HCT116 (cell line): Measurements from ENCODE around the gene ARHGAP21. TPM values are rescaled to one million over a fixed set of nuclear protein-coding genes. Genes with fewer than 3 reads are reported as not detected.

ENCODE experiments used
- ATAC-seq: fragments of 200-7000 bp; cut with Tn5 transposase; 2 replicates; pipeline ENCODE4 v1.9.1; 2020; ENCODE audit warnings: mild to moderate bottlenecking, moderate library complexity
- BruUV-seq: library from RNA; stranded (reverse); fragments of 400-500 nt; replicated peaks from 2 replicates; lab custom pipeline; 2021; lab: Mats Ljungman, UMichigan
- CTCF ChIA-PET: fragments of 300-600 bp; sonication (Branson Sonifier 250); formaldehyde crosslinking; loops from one replicate; lab custom pipeline; 2021; ENCODE audit warnings: antibody characterized with exemption; lab: Charles Lee
- POLR2A ChIA-PET: fragments of 300-600, 350-600 bp; sonication (Branson Sonifier 250); formaldehyde crosslinking; loops from one replicate; lab custom pipeline; 2021; ENCODE audit warnings: antibody characterized with exemption; lab: Charles Lee
- RAD21 ChIA-PET, 2 experiments: fragments of 300-600 bp; sonication (Branson Sonifier 250); formaldehyde crosslinking; loops; one replicate each; lab custom pipeline; 2023; ENCODE audit warnings: low total read pairs in 2 of 2; ENCODE audit not compliant: uncharacterized antibody in 2 of 2, unreplicated experiment in 2 of 2, low non-redundant PET in 1 of 2; lab: Charles Lee
- DNase-seq: peaks from one replicate; pipeline ENCODE4 v3.0.0-alpha.2; 2010; ENCODE audit warnings: low read depth, low spot score
- H2AFZ ChIP-seq: fragments of 200-600 bp; shearing (Covaris generic), sonication (generic); 2 replicates; pipeline ENCODE4 v1.6.1; 2017; ENCODE audit warnings: low read depth, mixed run types, mixed read lengths, antibody characterized with exemption, low read length; ENCODE audit not compliant: poor library complexity, severe bottlenecking
- H3K27ac ChIP-seq: 2 replicates; pipeline ENCODE4 v1.5.1; 2012; ENCODE audit warnings: low read depth, low read length
- H3K27me3 ChIP-seq: fragments of 200-600 bp; sonication (generic); 2 replicates; pipeline ENCODE4 v1.6.1; 2016; ENCODE audit warnings: mixed run types, low read length, mixed read lengths; ENCODE audit not compliant: insufficient read depth
- H3K36me3 ChIP-seq, 2 experiments: fragments of 200-500 bp in 1 of 2; fragments of 200-600 bp in 1 of 2; sonication (Bioruptor generic) in 1 of 2; sonication (generic) in 1 of 2; 2 replicates each; pipeline versions ENCODE4 v1.5.1 to v1.6.1; 2014 to 2016; ENCODE audit warnings: low read length in 2 of 2, inconsistent platforms in 1 of 2, mixed read lengths in 1 of 2, mixed run types in 1 of 2; ENCODE audit not compliant: insufficient read depth in 2 of 2, control insufficient read depth in 1 of 2
- H3K4me1 ChIP-seq, 2 experiments: fragments of 200-600 bp in 1 of 2; sonication (generic) in 1 of 2; 2 replicates each; pipeline versions ENCODE4 v1.5.1 to v1.6.1; 2012 to 2017; ENCODE audit warnings: low read length in 2 of 2, inconsistent platforms in 1 of 2, mild to moderate bottlenecking in 1 of 2, mixed read lengths in 1 of 2, mixed run types in 1 of 2, moderate library complexity in 1 of 2; ENCODE audit not compliant: insufficient read depth in 2 of 2, control insufficient read depth in 1 of 2
- H3K4me2 ChIP-seq: fragments of 200-600 bp; sonication (generic); 2 replicates; pipeline ENCODE4 v1.6.1; 2017; ENCODE audit warnings: mixed run types, low read length, mixed read lengths
- H3K4me3 ChIP-seq, 2 experiments: fragments of 200-600 bp in 1 of 2; sonication (generic) in 1 of 2; replicated peaks in 1 of 2; 2 replicates each; pipeline ENCODE4 v1.5.1; 2011 to 2016; ENCODE audit warnings: low read length in 2 of 2, control low read depth in 1 of 2, low read depth in 1 of 2, mild to moderate bottlenecking in 1 of 2, mixed read lengths in 1 of 2, mixed run types in 1 of 2
- H3K79me2 ChIP-seq: fragments of 200-600 bp; sonication (generic); 2 replicates; pipeline ENCODE4 v1.6.1; 2017; ENCODE audit warnings: mild to moderate bottlenecking, mixed run types, low read length, moderate library complexity, mixed read lengths; ENCODE audit not compliant: insufficient read depth
- H3K9ac ChIP-seq: fragments of 200-600 bp; sonication (generic); 2 replicates; pipeline ENCODE4 v1.6.1; 2016; ENCODE audit warnings: low read length, mixed read lengths
- H3K9me2 ChIP-seq: fragments of 200-600 bp; sonication (generic), shearing (Covaris generic); 2 replicates; pipeline ENCODE4 v1.6.1; 2017; ENCODE audit warnings: mixed run types, mild to moderate bottlenecking, moderate library complexity; ENCODE audit not compliant: insufficient read depth
- H3K9me3 ChIP-seq, 2 experiments: fragments of 200-500 bp in 1 of 2; fragments of 200-600 bp in 1 of 2; sonication (Bioruptor generic) in 1 of 2; sonication (generic) in 1 of 2; 2 replicates each; pipeline ENCODE4 v1.6.1; 2014 to 2017; ENCODE audit warnings: low read length in 2 of 2, mixed read lengths in 2 of 2, inconsistent platforms in 1 of 2, low read depth in 1 of 2, mild to moderate bottlenecking in 1 of 2, mixed run types in 1 of 2, moderate library complexity in 1 of 2; ENCODE audit not compliant: control insufficient read depth in 1 of 2, insufficient read depth in 1 of 2
- H4K20me1 ChIP-seq: fragments of 200-600 bp; sonication (generic), shearing (Covaris generic); 2 replicates; pipeline ENCODE4 v1.6.1; 2017; ENCODE audit warnings: mixed run types, mild to moderate bottlenecking, moderate library complexity; ENCODE audit not compliant: insufficient read depth
- CBX3 ChIP-seq: IDR thresholded peaks from 2 replicates; pipeline ENCODE4 v1.6.1; 2012; ENCODE audit warnings: low read depth
- ELF1 ChIP-seq: IDR thresholded peaks from 2 replicates; pipeline ENCODE4 v1.6.1; 2012; ENCODE audit warnings: low read depth, borderline replicate concordance
- EZH2 ChIP-seq: fragments of 200-600 bp; sonication (generic); IDR thresholded peaks from 2 replicates; pipeline ENCODE4 v1.6.1; 2017; ENCODE audit warnings: antibody characterized with exemption, mixed run types
- EZH2phosphoT487 ChIP-seq: fragments of 200-600 bp; IDR thresholded peaks from 2 replicates; pipeline ENCODE4 v1.6.1; 2018; ENCODE audit warnings: antibody characterized with exemption, borderline replicate concordance
- JUND ChIP-seq: IDR thresholded peaks from 2 replicates; pipeline ENCODE4 v1.6.1; 2012
- SRF ChIP-seq: IDR thresholded peaks from 2 replicates; pipeline ENCODE4 v1.6.1; 2012; ENCODE audit warnings: low read depth
- TCF7L2 ChIP-seq: IDR thresholded peaks from 2 replicates; pipeline ENCODE4 v1.7.0; 2011; ENCODE audit warnings: borderline replicate concordance, inconsistent platforms; ENCODE audit not compliant: insufficient read depth, insufficient read length; ENCODE audit errors: extremely low read depth
- YY1 ChIP-seq: IDR thresholded peaks from 2 replicates; pipeline ENCODE4 v1.6.1; 2011; ENCODE audit warnings: low read length, low read depth, moderate library complexity, mild to moderate bottlenecking; ENCODE audit not compliant: insufficient replicate concordance; ENCODE audit errors: extremely low read depth
- ZFX ChIP-seq: fragments of 450-650 bp; IDR thresholded peaks from 2 replicates; pipeline ENCODE4 v1.6.1; 2017
- ZNF274 ChIP-seq: fragments of 200-500 bp; sonication (Bioruptor generic); IDR thresholded peaks from 2 replicates; pipeline ENCODE4 v1.6.1; 2014; ENCODE audit warnings: mild to moderate bottlenecking, low read depth, low read length, inconsistent platforms
- intact Hi-C: fragments of 100-400 bp; cut with micrococcal nuclease; formaldehyde crosslinking; loops from 2 replicates; pipeline ENCODE4 v1.10.0; 2022
- total RNA-seq: library from RNA; stranded (reverse); gene quantifications from one replicate; pipeline ENCODE4 v1.2.1, GENCODE V29; 2021; ENCODE audit not compliant: unreplicated experiment
- TF ChIP-seq, protein P1 (sequence below): IDR thresholded peaks from 2 replicates; pipeline ENCODE4 v1.6.1; 2012; ENCODE audit warnings: low read depth
- TF ChIP-seq, protein P2 (sequence below): IDR thresholded peaks from 2 replicates; pipeline ENCODE4 v1.6.1; 2012
- TF ChIP-seq, protein P3 (sequence below): IDR thresholded peaks from 2 replicates; pipeline ENCODE4 v1.6.1; 2012
- TF ChIP-seq, protein P4 (sequence below), 3 experiments: fragments of 200-600 bp in 1 of 3; sonication (generic) in 1 of 3; IDR thresholded peaks in 2 of 3; conservative IDR thresholded peaks in 1 of 3; 2 replicates each; pipeline ENCODE4 v1.5.1; 2012 to 2017; ENCODE audit warnings: low read depth in 2 of 3, low read length in 2 of 3, antibody characterized with exemption in 1 of 3, borderline replicate concordance in 1 of 3, control low read depth in 1 of 3, mild to moderate bottlenecking in 1 of 3, mixed read lengths in 1 of 3, mixed run types in 1 of 3, moderate library complexity in 1 of 3; ENCODE audit not compliant: insufficient read depth in 1 of 3

Gene ARHGAP21
- total RNA-seq, 1 experiment from 2014 or later, result 47.7 TPM

DNA sequence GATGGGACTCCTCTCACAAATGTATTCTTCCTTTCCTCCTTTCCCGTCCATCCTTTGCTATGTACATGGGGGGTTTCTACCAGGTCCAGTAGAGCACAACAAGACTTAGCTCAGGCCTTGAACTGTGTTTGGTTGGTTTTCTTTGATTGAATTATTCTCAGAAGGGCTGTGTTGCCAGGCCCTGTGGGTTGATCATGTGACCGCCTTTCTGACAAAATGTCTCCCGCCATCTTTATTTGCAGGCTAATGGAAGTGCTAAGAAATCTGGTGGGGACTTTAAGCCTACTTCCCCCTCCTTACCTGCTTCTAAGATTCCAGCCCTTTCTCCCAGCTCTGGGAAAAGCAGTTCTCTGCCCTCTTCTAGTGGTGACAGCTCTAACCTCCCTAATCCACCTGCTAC, 178.1 kb downstream of the ARHGAP21 start (continued):
- TF ChIP-seq YY1 (no peak), JUND (no peak)
- TF ChIP-seq, protein P1, sequence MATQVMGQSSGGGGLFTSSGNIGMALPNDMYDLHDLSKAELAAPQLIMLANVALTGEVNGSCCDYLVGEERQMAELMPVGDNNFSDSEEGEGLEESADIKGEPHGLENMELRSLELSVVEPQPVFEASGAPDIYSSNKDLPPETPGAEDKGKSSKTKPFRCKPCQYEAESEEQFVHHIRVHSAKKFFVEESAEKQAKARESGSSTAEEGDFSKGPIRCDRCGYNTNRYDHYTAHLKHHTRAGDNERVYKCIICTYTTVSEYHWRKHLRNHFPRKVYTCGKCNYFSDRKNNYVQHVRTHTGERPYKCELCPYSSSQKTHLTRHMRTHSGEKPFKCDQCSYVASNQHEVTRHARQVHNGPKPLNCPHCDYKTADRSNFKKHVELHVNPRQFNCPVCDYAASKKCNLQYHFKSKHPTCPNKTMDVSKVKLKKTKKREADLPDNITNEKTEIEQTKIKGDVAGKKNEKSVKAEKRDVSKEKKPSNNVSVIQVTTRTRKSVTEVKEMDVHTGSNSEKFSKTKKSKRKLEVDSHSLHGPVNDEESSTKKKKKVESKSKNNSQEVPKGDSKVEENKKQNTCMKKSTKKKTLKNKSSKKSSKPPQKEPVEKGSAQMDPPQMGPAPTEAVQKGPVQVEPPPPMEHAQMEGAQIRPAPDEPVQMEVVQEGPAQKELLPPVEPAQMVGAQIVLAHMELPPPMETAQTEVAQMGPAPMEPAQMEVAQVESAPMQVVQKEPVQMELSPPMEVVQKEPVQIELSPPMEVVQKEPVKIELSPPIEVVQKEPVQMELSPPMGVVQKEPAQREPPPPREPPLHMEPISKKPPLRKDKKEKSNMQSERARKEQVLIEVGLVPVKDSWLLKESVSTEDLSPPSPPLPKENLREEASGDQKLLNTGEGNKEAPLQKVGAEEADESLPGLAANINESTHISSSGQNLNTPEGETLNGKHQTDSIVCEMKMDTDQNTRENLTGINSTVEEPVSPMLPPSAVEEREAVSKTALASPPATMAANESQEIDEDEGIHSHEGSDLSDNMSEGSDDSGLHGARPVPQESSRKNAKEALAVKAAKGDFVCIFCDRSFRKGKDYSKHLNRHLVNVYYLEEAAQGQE, result no peak
- TF ChIP-seq, protein P2, sequence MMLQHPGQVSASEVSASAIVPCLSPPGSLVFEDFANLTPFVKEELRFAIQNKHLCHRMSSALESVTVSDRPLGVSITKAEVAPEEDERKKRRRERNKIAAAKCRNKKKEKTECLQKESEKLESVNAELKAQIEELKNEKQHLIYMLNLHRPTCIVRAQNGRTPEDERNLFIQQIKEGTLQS, result no peak
- TF ChIP-seq, protein P3, sequence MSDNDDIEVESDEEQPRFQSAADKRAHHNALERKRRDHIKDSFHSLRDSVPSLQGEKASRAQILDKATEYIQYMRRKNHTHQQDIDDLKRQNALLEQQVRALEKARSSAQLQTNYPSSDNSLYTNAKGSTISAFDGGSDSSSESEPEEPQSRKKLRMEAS, result no peak

DNA sequence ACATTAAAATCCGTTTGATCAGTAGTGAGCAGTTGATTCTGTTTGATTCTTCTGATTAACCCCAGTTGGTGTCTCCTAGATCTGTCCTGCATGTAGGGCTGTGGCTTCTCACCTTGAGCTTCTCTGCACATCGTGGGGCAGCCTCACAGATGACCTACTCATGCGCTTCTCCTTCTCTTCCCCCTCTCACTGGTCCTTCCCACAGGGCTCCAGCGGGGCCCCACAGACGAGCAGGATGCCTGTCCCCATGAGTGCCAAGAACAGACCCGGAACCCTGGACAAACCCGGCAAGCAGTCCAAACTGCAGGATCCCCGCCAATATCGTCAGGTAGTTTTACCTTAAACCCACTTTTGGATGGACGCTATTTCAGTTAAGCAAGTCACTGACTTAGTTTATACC, 178.9 kb downstream of the ARHGAP21 start:
- CTCF ChIA-PET, result no interaction called here
- Histone ChIP-seq H3K9me3 (no peaks in the 10 kb centered on the region), H3K9ac (no peak overlapping the region), H3K79me2 (no peaks in the 10 kb centered on the region), H3K4me1 (no peaks in the 10 kb centered on the region), H3K4me2 (no peak overlapping the region), H3K27me3 (no peaks in the 10 kb centered on the region), H3K36me3 (no peaks in the 10 kb centered on the region), H3K9me2 (no peaks in the 10 kb centered on the region), H4K20me1 (no peaks in the 10 kb centered on the region), H3K27ac (no peak overlapping the region), H3K4me3 (no peak overlapping the region), H2AFZ (no peak overlapping the region)
- intact Hi-C loops, result no loop called here
- DNase-seq (no peak), ATAC-seq (no peak)
- BruUV-seq, result no TSS peak
- RAD21 ChIA-PET, result no interaction called here
- POLR2A ChIA-PET, result no interaction called here
- TF ChIP-seq ELF1 (no peak), JUND (no peak), ZNF274 (no peak), YY1 (no peak), TCF7L2 (no peak), CBX3 (no peak), EZH2phosphoT487 (no peak), ZFX (no peak), EZH2 (no peak), SRF (no peak)
- TF ChIP-seq, protein P3, result no peak
- TF ChIP-seq, protein P2, result no peak
- TF ChIP-seq, protein P4, sequence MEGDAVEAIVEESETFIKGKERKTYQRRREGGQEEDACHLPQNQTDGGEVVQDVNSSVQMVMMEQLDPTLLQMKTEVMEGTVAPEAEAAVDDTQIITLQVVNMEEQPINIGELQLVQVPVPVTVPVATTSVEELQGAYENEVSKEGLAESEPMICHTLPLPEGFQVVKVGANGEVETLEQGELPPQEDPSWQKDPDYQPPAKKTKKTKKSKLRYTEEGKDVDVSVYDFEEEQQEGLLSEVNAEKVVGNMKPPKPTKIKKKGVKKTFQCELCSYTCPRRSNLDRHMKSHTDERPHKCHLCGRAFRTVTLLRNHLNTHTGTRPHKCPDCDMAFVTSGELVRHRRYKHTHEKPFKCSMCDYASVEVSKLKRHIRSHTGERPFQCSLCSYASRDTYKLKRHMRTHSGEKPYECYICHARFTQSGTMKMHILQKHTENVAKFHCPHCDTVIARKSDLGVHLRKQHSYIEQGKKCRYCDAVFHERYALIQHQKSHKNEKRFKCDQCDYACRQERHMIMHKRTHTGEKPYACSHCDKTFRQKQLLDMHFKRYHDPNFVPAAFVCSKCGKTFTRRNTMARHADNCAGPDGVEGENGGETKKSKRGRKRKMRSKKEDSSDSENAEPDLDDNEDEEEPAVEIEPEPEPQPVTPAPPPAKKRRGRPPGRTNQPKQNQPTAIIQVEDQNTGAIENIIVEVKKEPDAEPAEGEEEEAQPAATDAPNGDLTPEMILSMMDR (IDR thresholded peaks at IDR 0.05 in 2 of 3, conservative IDR thresholded peaks at IDR 0.05 in 1 of 3; ENCODE audit: borderline replicate concordance in 1 of 3, insufficient read depth in 1 of 3, low read depth in 2 of 3, low read length in 2 of 3), result no peak
- TF ChIP-seq, protein P1, result no peak
